HEK293 (cell line): ENCODE data around the gene ZSCAN16.

ENCODE experiments used
- OVOL3 ChIP-seq: fragments of 450-650 bp; formaldehyde crosslinking; IDR thresholded peaks from 2 replicates; pipeline ENCODE4 v1.5.1; 2016; ENCODE audit warnings: missing biosample characterization, missing genetic modification characterization
- SETDB1 ChIP-seq: IDR thresholded peaks from one replicate; pipeline ENCODE4 v1.6.1; 2017; ENCODE audit warnings: mild to moderate bottlenecking, low read length, moderate library complexity, mixed read lengths; ENCODE audit not compliant: insufficient read length
- WT1 ChIP-seq: fragments of 450-650 bp; formaldehyde crosslinking; IDR thresholded peaks from 2 replicates; pipeline ENCODE4 v1.5.1; 2016; ENCODE audit warnings: missing biosample characterization, missing genetic modification characterization
- ZBTB7A ChIP-seq: fragments of 450-650 bp; formaldehyde crosslinking; IDR thresholded peaks from 2 replicates; pipeline ENCODE4 v1.5.1; 2016; ENCODE audit warnings: low read depth, missing biosample characterization, missing genetic modification characterization
- ZIC2 ChIP-seq: fragments of 450-650 bp; formaldehyde crosslinking; IDR thresholded peaks from 2 replicates; pipeline ENCODE4 v1.5.1; 2016; ENCODE audit warnings: missing biosample characterization, missing genetic modification characterization
- ZNF18 ChIP-seq: fragments of 450-650 bp; formaldehyde crosslinking; IDR thresholded peaks from 2 replicates; pipeline ENCODE4 v1.5.1; 2016; ENCODE audit warnings: missing biosample characterization, missing genetic modification characterization
- ZNF280D ChIP-seq: fragments of 450-650 bp; formaldehyde crosslinking; IDR thresholded peaks from 2 replicates; pipeline ENCODE4 v1.5.1; 2016; ENCODE audit warnings: missing biosample characterization, missing genetic modification characterization
- ZNF302 ChIP-seq: fragments of 450-650 bp; formaldehyde crosslinking; IDR thresholded peaks from 2 replicates; pipeline ENCODE4 v1.5.1; 2016; ENCODE audit warnings: missing biosample characterization, missing genetic modification characterization, low read depth
- ZNF335 ChIP-seq: fragments of 450-650 bp; formaldehyde crosslinking; conservative IDR thresholded peaks from 2 replicates; pipeline ENCODE4 v1.5.1; 2016; ENCODE audit warnings: missing biosample characterization, missing genetic modification characterization
- ZNF513 ChIP-seq: fragments of 450-650 bp; IDR thresholded peaks from 2 replicates; pipeline ENCODE4 v1.5.1; 2018; ENCODE audit warnings: missing biosample characterization, missing genetic modification characterization
- ZNF518A ChIP-seq: fragments of 450-650 bp; formaldehyde crosslinking; conservative IDR thresholded peaks from 2 replicates; pipeline ENCODE4 v1.5.1; 2016; ENCODE audit warnings: low read depth, missing biosample characterization, missing genetic modification characterization
- ZNF747 ChIP-seq: fragments of 450-650 bp; formaldehyde crosslinking; IDR thresholded peaks from 2 replicates; pipeline ENCODE4 v1.5.1; 2016; ENCODE audit warnings: missing biosample characterization, missing genetic modification characterization
- ZNF843 ChIP-seq: fragments of 450-650 bp; formaldehyde crosslinking; IDR thresholded peaks from 2 replicates; pipeline ENCODE4 v1.5.1; 2016; ENCODE audit warnings: missing biosample characterization, missing genetic modification characterization
- TF ChIP-seq, protein P1 (sequence below): fragments of 450-650 bp; formaldehyde crosslinking; IDR thresholded peaks from 2 replicates; pipeline ENCODE4 v1.5.1; 2017; ENCODE audit warnings: missing biosample characterization, missing genetic modification characterization
- TF ChIP-seq, protein P2 (sequence below): fragments of 450-650 bp; formaldehyde crosslinking; IDR thresholded peaks from 2 replicates; pipeline ENCODE4 v1.5.1; 2016; ENCODE audit warnings: missing biosample characterization, missing genetic modification characterization
- TF ChIP-seq, protein P3 (sequence below): fragments of 450-650 bp; formaldehyde crosslinking; IDR thresholded peaks from 2 replicates; pipeline ENCODE4 v1.5.1; 2016; ENCODE audit warnings: missing biosample characterization, missing genetic modification characterization
- TF ChIP-seq, protein P4 (sequence below): fragments of 450-650 bp; formaldehyde crosslinking; IDR thresholded peaks from 2 replicates; pipeline ENCODE4 v1.5.1; 2016; ENCODE audit warnings: missing biosample characterization, missing genetic modification characterization

ZSCAN16 gene

GRCh38 chr6:28136585-28137504 lies 12.4 kb downstream of the ZSCAN16 start (continued):
- TF ChIP-seq, protein P1, sequence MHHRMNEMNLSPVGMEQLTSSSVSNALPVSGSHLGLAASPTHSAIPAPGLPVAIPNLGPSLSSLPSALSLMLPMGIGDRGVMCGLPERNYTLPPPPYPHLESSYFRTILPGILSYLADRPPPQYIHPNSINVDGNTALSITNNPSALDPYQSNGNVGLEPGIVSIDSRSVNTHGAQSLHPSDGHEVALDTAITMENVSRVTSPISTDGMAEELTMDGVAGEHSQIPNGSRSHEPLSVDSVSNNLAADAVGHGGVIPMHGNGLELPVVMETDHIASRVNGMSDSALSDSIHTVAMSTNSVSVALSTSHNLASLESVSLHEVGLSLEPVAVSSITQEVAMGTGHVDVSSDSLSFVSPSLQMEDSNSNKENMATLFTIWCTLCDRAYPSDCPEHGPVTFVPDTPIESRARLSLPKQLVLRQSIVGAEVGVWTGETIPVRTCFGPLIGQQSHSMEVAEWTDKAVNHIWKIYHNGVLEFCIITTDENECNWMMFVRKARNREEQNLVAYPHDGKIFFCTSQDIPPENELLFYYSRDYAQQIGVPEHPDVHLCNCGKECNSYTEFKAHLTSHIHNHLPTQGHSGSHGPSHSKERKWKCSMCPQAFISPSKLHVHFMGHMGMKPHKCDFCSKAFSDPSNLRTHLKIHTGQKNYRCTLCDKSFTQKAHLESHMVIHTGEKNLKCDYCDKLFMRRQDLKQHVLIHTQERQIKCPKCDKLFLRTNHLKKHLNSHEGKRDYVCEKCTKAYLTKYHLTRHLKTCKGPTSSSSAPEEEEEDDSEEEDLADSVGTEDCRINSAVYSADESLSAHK (tag by site-specific recombination) = 0 out of 2 replicates have a peak, but pooled peaks have one; percentile 22
- TF ChIP-seq ZBTB7A (tag by site-specific recombination) = 0 out of 2 replicates have a peak, but pooled peaks have one; percentile 14
- TF ChIP-seq, protein P2, sequence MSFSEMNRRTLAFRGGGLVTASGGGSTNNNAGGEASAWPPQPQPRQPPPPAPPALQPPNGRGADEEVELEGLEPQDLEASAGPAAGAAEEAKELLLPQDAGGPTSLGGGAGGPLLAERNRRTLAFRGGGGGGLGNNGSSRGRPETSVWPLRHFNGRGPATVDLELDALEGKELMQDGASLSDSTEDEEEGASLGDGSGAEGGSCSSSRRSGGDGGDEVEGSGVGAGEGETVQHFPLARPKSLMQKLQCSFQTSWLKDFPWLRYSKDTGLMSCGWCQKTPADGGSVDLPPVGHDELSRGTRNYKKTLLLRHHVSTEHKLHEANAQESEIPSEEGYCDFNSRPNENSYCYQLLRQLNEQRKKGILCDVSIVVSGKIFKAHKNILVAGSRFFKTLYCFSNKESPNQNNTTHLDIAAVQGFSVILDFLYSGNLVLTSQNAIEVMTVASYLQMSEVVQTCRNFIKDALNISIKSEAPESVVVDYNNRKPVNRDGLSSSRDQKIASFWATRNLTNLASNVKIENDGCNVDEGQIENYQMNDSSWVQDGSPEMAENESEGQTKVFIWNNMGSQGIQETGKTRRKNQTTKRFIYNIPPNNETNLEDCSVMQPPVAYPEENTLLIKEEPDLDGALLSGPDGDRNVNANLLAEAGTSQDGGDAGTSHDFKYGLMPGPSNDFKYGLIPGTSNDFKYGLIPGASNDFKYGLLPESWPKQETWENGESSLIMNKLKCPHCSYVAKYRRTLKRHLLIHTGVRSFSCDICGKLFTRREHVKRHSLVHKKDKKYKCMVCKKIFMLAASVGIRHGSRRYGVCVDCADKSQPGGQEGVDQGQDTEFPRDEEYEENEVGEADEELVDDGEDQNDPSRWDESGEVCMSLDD (tag by site-specific recombination) = peak; percentile 97
- TF ChIP-seq ZNF513 = peak; percentile 39; the same call in 1 of the 2 replicates
- TF ChIP-seq ZNF335 (tag by site-specific recombination) = peak; percentile 93
- no peak for TF ChIP-seq ZNF280D (tag by site-specific recombination)
- TF ChIP-seq SETDB1 = no peak
- no peak for TF ChIP-seq ZNF18
- peak; percentile 38 for TF ChIP-seq WT1 (tag by site-specific recombination)
- TF ChIP-seq ZNF747 (tag by site-specific recombination) = no peak
- TF ChIP-seq ZNF843 = 0 out of 2 replicates have a peak, but pooled peaks have one; percentile 33
- peak; percentile 98 for TF ChIP-seq OVOL3 (tag by site-specific recombination)
- peak; percentile 73 for TF ChIP-seq ZNF518A
- TF ChIP-seq, protein P3, sequence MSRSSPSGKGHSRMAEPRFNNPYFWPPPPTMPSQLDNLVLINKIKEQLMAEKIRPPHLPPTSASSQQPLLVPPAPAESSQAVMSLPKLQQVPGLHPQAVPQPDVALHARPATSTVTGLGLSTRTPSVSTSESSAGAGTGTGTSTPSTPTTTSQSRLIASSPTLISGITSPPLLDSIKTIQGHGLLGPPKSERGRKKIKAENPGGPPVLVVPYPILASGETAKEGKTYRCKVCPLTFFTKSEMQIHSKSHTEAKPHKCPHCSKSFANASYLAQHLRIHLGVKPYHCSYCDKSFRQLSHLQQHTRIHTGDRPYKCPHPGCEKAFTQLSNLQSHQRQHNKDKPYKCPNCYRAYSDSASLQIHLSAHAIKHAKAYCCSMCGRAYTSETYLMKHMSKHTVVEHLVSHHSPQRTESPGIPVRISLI (tag by site-specific recombination) = no peak
- TF ChIP-seq ZIC2 = no peak; the same call in 1 of the 2 replicates
- TF ChIP-seq, protein P4, sequence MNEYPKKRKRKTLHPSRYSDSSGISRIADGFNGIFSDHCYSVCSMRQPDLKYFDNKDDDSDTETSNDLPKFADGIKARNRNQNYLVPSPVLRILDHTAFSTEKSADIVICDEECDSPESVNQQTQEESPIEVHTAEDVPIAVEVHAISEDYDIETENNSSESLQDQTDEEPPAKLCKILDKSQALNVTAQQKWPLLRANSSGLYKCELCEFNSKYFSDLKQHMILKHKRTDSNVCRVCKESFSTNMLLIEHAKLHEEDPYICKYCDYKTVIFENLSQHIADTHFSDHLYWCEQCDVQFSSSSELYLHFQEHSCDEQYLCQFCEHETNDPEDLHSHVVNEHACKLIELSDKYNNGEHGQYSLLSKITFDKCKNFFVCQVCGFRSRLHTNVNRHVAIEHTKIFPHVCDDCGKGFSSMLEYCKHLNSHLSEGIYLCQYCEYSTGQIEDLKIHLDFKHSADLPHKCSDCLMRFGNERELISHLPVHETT (tag by site-specific recombination) = peak; percentile 97
- TF ChIP-seq ZNF302 (tag by site-specific recombination) = no peak
